Adrenal gland (tissue), 12 donors: ENCODE results near the gene FES. TPM values are rescaled to one million over a fixed set of nuclear protein-coding genes. Genes with fewer than 3 reads are reported as not detected.

Source experiments
- DNase-seq, 7 donors: peaks; one replicate each; pipeline ENCODE4 v3.0.0-alpha.2; 2019 to 2020
- H3K27ac ChIP-seq, 5 donors: fragments of 200-600 bp; sonication (generic) in 4 of 5; 1 replicate in 3 of 5; 2 replicates in 2 of 5; pipeline versions ENCODE4 v1.5.1 to v1.8.0; 2016 to 2020; ENCODE audit warnings: mild to moderate bottlenecking in 1 of 5
- H3K27me3 ChIP-seq: fragments of 200-600 bp; 2 replicates; pipeline ENCODE4 v1.8.0; 2021
- H3K36me3 ChIP-seq, 2 donors: fragments of 200-600 bp; replicated peaks in 1 of 2; 1 replicate in 1 of 2; 2 replicates in 1 of 2; pipeline versions ENCODE4 v1.5.1 to v1.8.0; 2018 to 2022
- H3K4me1 ChIP-seq, 2 donors: fragments of 200-600 bp; replicated peaks in 1 of 2; 1 replicate in 1 of 2; 2 replicates in 1 of 2; pipeline versions ENCODE4 v1.5.1 to v1.8.0; 2018 to 2021
- H3K4me3 ChIP-seq, 4 donors: fragments of 200-600 bp; sonication (generic) in 3 of 4; one replicate each; pipeline ENCODE4 v1.5.1; 2016 to 2018
- H3K9me3 ChIP-seq, 3 donors: fragments of 200-600 bp; sonication (generic) in 1 of 3; replicated peaks in 1 of 3; 1 replicate in 2 of 3; 2 replicates in 1 of 3; pipeline versions ENCODE4 v1.5.1 to v1.8.0; 2016 to 2021
- POLR2A ChIP-seq, 2 donors: fragments of 450-650 bp; IDR thresholded peaks; one replicate each; pipeline ENCODE4 v1.6.1; 2017; ENCODE audit warnings: antibody characterized with exemption in 2 of 2, mild to moderate bottlenecking in 2 of 2, moderate library complexity in 1 of 2
- WGBS, 4 donors: extraction: QIAGEN DNeasy Blood & Tissue Kit in 2 of 4; methylation state at CpG; one replicate each; pipeline versions ENCODE4 v1.1.5 to v1.1.7; 2013 to 2017; 5-methylcytosine and 5-hydroxymethylcytosine counted together
- intact Hi-C, 2 donors: fragments of 100-400 bp; cut with DNase I; formaldehyde crosslinking; loops; one replicate each; pipeline versions ENCODE4 v1.14.1 to v1.15.0; 2022 to 2023
- polyA plus RNA-seq, 3 donors: library from polyadenylated mRNA; stranded (reverse); fragments of 200-250 nt in 2 of 3; fragments of 350-450 nt in 1 of 3; fragmentation: Illumina TruSeq in 1 of 3; extraction: RNeasy Lipid Tissue Mini Kit (QIAGEN cat#74804) in 1 of 3; gene quantifications; one replicate each; pipeline ENCODE4 v1.2.3, GENCODE V29; 2013 to 2014
- total RNA-seq, 9 donors: library from RNA; depleted of rRNA in 4 of 9; stranded (reverse); fragments of >200 nt in 4 of 9; fragments of 120-200 nt in 1 of 9; fragmentation: NEBNext Ultra II Directional in 1 of 9; extraction: Animal tissue kit (Norgen Biotek cat#: 25700) in 1 of 9; gene quantifications; one replicate each; pipeline versions ENCODE4 v1.1.0 to v1.2.4, GENCODE V29; 2013 to 2023
- TF ChIP-seq, protein P1 (sequence below), 6 experiments: fragments of 450-650 bp in 4 of 6; fragments of 200-600 bp in 2 of 6; sonication (generic) in 1 of 6; IDR thresholded peaks; 1 replicate in 5 of 6; 2 replicates in 1 of 6; pipeline versions ENCODE4 v1.5.1 to v1.8.0; 2016 to 2021; ENCODE audit warnings: antibody characterized with exemption in 6 of 6, mild to moderate bottlenecking in 2 of 6, moderate library complexity in 1 of 6
- donor health status: healthy with polysubstance abuse.
- donor health status: Bipolar disorder and iron deficiency.
- donor health status: DM: yes; HTN: yes; CAD: no.
- donor health status: DM: no; HTN: no; CAD: no.
- donor health status: DM: no; HTN: no; CAD: no.
- donor health status: DM: yes; HTN: yes; CAD: no.

Gene FES
- total and polyA plus RNA-seq, 12 donors, result 2.3 to 82.3 (median 24.9) TPM

GRCh38 chr15:90865702-90866101, 18.6 kb upstream of the FES start:
- TF ChIP-seq, protein P1, sequence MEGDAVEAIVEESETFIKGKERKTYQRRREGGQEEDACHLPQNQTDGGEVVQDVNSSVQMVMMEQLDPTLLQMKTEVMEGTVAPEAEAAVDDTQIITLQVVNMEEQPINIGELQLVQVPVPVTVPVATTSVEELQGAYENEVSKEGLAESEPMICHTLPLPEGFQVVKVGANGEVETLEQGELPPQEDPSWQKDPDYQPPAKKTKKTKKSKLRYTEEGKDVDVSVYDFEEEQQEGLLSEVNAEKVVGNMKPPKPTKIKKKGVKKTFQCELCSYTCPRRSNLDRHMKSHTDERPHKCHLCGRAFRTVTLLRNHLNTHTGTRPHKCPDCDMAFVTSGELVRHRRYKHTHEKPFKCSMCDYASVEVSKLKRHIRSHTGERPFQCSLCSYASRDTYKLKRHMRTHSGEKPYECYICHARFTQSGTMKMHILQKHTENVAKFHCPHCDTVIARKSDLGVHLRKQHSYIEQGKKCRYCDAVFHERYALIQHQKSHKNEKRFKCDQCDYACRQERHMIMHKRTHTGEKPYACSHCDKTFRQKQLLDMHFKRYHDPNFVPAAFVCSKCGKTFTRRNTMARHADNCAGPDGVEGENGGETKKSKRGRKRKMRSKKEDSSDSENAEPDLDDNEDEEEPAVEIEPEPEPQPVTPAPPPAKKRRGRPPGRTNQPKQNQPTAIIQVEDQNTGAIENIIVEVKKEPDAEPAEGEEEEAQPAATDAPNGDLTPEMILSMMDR (IDR thresholded peaks at IDR 0.05), result no peak
- no peak for TF ChIP-seq POLR2A (IDR thresholded peaks at IDR 0.05)

GRCh38 chr15:90866161-90866715, 18.1 kb upstream of the FES start:
- WGBS, 4 donors, result 58 to 60% (median 59%) methylated on average over 12 to 16 of the region's 16 CpGs
- TF ChIP-seq, protein P1 (IDR thresholded peaks at IDR 0.05), result no peak
- no peak for TF ChIP-seq POLR2A (IDR thresholded peaks at IDR 0.05)
- intact Hi-C loops, result no loop called here
- Histone ChIP-seq H3K36me3 (no peaks in the 10 kb centered on the region), H3K4me1 (peaks cover 8 to 20% of the 10 kb centered on the region in 2 donors), H3K4me3 (no peak overlapping the region), H3K27me3 (no peaks in the 10 kb centered on the region), H3K9me3 (no peaks in the 10 kb centered on the region), H3K27ac (no peak overlapping the region)
- DNase-seq, result no peak

More at GRCh38 chr15:90865702-90866101, 18.6 kb upstream of the FES start:
- WGBS, 4 donors, result 87 to 98% (median 92%) methylated on average over 4 of the region's 4 CpGs
- Histone ChIP-seq H3K36me3 (no peaks in the 10 kb centered on the region), H3K27me3 (no peaks in the 10 kb centered on the region), H3K4me3 (no peak overlapping the region), H3K9me3 (no peaks in the 10 kb centered on the region), H3K4me1 (peaks cover 5 to 17% of the 10 kb centered on the region in 2 donors), H3K27ac (no peak overlapping the region)
- intact Hi-C loops, result no loop called here
- no peak for DNase-seq

DNA sequence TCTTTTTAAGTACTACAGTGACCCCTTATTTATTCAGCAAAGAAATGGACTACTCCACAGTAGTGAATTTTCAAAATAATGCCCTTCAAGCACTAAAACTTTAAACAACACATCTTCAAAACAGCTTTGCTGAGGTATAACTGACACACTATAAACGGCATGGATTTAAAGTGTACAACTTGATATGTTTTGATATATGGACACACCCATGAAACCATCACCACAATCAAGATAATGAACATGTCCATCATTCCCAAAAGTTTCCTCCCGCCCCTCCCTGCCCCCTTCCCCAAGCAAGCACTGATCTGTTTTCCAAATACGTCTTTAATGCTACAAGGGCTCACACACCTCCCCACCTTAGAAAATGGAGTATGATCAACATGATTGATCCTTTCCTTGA, 17.5 kb upstream of the FES start:
- Histone ChIP-seq H3K27ac (no peak overlapping the region), H3K27me3 (no peaks in the 10 kb centered on the region), H3K4me3 (no peak overlapping the region), H3K36me3 (no peaks in the 10 kb centered on the region), H3K4me1 (peaks cover 8 to 20% of the 10 kb centered on the region in 2 donors), H3K9me3 (no peaks in the 10 kb centered on the region)
- no peak for TF ChIP-seq POLR2A (IDR thresholded peaks at IDR 0.05)
- TF ChIP-seq, protein P1 (IDR thresholded peaks at IDR 0.05), result no peak
- intact Hi-C loops, result no loop called here
- no peak for DNase-seq
- 68 to 81% (median 74%) methylated on average over 3 of the region's 3 CpGs for WGBS, 4 donors

- Histone ChIP-seq H3K27ac (peak within 1 kb of the TSS in 4 of 5 donors; percentile 15 to 89 (median 64)), H3K4me3 (no peak within 1 kb of the TSS), H3K4me1 (peaks cover 17 to 32% of the 10 kb centered on the region in 2 donors), H3K9me3 (no peaks in the 10 kb centered on the region), H3K27me3 (no peaks in the 10 kb centered on the region), H3K36me3 (no peaks in the 10 kb centered on the region)
- intact Hi-C loops, result no loop called here
- TF ChIP-seq, protein P1 (IDR thresholded peaks at IDR 0.05), result no peak
- TF ChIP-seq POLR2A (IDR thresholded peaks at IDR 0.05), result no peak
- WGBS, 4 donors, result 88 to 93% (median 92%) methylated on average over 6 of the region's 6 CpGs
- no peak for DNase-seq
Observed at GRCh38 chr15:90868261-90868689, 16.0 kb upstream of the FES start, which contains the start of gene FURIN. TSS of gene FURIN (plus strand) at chr15:90868588. CDS start at chr15:90875741, 7,153 bp downstream.
